GM19438 (cell line): ENCODE results near the gene DUOXA2.
"Not testable (repeated sequence)": the region's sequence is repeated elsewhere in the genome, so short reads cannot be mapped to it uniquely, and the experiment has no call there.

Experiments used
- ATAC-seq: cut with Tn5 transposase; IDR thresholded peaks from one replicate; pipeline ENCODE4 v1.9.1; 2021; ENCODE audit warnings: low read depth; ENCODE audit not compliant: unreplicated experiment

Gene DUOXA2

DNA sequence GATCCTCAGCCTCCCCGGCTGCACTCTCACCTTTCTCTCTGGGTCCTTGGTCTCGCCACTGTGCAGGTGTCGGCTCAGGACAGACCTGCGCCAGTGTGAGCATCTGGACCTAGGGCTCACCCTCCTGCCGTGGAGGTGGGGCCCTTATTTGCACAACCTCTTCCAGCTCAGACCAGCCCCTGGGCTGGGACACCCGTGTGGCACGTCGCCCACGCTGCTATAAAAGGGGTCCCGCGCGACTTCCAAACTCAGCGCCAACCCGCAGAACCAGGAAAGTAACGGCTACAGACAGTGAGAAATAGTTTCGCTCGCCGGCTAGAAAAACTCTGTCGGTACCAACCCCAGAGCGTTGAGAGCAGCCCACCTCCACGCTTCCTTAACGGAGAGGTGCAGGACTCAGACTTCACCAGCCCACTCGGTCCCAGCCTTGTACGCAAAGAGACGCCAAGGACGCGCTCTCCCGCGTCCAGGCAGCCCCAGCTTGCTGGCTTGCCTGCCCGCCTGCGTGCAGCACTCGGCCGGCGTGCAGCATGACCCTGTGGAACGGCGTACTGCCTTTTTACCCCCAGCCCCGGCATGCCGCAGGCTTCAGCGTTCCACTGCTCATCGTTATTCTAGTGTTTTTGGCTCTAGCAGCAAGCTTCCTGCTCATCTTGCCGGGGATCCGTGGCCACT is at the start of gene DUOXA2, which contains the start of gene DUOX2:
Gene DUOXA2, plus strand, starts transcription at position 251 of the 675 bp plus-strand sequence. Its CDS starts 280 bp downstream, at position 531.
Gene DUOX2, minus strand, starts transcription at position 97 of the 675 bp plus-strand sequence. CDS start 761 bp downstream, outside the sequence.
- ATAC-seq, result no peak

DNA sequence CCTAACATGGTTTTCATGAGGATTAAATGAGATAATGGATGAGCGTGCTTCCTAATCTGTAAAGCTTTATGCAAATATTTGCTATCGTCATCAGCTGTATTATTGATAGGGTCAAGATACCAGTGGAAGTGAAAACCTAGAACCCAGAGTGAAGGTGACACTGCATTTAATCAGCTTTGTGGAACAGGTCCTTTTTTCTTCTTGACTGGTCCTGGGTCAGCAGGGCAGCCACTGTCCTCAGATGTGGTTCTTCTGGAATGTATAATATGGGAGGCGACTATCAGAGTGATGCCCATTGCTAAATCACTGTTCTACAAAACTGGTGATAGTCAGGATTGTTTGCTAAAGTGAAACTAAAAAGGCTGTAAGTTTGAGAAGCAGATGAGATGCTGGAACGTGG is 49.7 kb upstream of the DUOXA2 start:
- no peak for ATAC-seq

DNA sequence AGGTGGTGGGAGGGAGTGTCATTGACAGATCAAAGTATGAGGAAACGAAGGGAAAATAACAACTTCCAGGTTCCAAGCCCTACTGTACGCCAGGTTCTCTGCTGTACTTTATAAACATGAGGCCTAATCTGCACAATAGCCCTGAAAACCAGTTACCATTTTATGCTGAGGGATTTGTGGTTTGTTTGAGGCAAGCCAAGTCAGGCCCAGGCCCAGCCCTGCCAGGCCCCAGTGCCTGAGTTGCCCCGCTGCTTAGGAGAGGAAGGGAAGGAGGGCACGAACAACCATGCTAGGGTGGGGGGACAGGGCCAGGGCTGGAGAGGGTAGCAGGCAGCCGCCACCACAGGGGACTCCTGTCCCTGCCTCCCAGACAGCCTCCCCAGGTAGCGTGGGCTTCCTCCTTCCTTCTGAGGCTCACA is 44.2 kb upstream of the DUOXA2 start:
- not testable (repeated sequence) for ATAC-seq

DNA sequence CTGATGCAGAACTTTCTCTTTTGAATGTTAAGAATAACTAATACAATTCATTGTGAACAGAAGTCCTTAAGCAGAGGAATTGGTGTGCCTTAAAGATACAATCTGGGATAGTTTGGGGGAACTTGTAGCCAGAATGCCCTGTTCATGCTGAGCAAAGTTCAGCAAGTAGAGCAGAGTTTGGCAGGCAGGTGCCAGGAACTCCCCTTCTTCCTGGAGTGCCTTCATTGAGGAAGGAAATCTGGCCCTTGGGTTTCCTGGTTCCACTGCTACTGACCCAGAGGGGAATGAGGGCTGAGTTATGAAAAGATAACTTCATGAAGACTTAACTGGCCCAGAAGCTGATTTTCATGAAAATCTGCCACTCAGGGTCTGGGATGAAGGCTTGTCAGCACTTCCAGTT is 40.5 kb upstream of the DUOXA2 start:
- not testable (repeated sequence) for ATAC-seq

DNA sequence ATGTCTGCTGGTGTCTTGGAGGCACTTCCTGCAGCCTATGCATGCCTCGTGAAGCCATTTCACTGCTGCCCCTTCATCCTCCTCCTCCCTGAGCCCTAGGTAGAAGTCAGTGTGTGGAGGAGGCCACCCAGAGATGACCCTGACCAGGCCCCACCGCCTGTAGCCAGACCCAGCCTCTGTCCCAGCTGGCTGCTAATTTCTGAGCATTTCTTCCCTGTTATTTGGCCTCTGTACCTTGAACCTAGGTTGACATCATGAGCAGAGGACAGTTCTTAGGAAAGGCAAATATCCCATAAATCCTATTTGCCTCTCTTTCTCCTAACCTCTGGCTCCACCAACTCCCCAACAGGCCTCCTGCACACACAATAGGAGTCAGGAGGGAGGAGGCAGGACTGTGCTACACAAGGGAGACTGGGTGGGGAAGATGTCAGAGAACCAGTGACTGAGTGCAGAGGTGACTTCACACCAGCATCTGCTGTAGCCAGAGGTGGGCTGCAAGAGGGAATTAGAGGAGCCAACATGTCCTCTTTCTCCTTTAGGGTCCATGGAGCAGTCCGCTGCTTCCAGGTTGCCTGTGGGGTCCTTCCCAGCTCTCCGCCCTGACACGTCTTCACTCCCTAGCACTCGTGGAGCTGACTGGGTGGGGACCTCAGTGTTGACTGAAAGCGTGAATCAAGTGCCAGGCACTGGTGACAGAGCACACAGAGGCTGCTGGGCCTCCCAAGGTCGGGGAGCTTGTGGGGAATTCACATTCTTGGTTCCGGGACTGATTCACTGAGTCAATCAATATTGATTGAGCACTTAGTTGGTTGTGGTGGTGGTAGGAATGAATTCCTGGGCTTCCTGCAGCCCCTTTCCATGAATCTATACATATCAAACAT is 38.4 kb upstream of the DUOXA2 start:
- ATAC-seq, result not testable (repeated sequence)

DNA sequence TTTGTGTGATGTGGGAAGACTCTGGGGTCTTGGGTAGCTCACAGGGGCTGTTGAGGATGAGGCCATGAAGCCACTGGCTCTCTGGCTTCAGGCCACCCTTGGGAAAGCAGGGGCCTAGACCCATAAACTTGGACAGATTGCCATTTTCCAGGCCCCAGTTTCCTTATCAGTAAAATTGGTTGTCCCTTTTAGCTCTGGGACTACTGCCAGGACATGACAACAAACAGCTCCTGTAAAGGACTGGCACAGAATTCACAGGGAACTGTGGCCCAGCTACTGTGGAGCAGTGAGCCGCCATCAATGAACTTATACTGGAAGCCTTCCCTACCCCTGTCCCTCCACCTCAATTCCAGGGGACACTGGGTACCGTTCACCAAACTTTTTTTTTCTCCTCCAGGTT is 36.7 kb upstream of the DUOXA2 start:
- not testable (repeated sequence) for ATAC-seq

DNA sequence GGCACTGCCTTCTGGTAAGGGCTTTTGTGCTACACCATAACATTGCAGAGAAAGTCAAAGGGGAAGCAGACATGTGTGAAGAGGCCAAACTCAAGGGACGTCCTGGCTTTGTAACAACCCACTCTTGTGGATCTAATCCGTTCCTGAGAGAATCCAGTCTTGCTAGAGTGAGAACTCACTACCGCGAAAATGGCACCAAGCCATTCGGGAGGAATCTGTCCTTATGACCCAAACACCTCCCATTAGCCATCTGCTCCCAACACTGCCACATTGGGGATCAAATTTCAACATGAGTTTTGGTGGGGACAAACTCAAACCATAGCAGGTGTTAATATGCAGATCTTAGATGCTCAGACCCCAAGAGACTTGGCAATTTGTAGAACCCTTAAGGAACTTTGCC is 34.9 kb upstream of the DUOXA2 start:
- ATAC-seq, result not testable (repeated sequence)

DNA sequence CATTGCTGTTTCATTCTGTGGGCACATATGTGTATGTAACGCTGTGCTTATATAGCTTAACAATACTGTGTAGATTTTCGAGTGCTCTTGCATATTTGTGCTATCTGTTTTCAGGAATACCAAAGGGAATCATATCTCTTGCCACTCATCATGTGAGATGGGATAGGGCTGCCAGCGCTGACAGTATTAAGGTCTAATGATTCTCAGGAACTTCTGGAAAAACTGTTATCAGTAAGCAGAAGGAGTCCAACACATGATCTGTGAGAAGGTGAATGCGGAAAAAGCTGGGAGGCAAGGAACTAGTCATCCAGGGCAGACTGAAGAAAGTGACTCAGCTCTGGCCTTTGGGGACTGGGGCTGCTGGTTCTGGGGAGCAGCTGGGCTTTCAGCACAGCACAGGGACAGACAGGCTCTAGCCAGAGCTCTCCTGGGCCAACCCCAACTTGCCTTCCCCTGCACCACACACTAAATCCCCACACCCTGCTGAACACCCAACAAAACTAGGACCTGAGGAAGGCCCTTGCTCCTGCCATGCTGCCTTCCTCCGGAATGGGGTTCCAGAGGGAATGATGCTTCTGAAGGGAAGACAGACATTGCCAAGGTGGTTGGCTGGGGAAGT is 34.4 kb upstream of the DUOXA2 start:
- not testable (repeated sequence) for ATAC-seq

DNA sequence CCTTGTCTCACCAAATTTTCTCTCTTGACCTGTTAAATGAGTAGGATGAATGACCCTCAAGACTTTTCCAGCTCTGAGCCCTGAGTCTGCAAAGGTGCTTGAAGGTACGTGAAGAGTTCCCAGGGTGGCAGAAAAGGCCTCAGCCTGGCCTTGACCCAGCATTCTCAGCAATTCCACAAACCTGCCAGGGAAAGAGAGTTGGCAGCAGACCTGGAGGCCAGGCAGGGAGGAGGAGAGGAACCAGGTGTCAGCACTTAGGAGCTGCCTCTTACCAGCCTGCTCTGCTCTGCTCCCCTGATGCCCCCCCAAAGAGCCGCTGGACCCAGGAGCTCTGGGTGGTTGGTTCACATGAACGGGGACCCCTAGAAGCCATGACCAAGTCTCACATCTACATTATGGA is 33.5 kb upstream of the DUOXA2 start:
- ATAC-seq, result not testable (repeated sequence)

DNA sequence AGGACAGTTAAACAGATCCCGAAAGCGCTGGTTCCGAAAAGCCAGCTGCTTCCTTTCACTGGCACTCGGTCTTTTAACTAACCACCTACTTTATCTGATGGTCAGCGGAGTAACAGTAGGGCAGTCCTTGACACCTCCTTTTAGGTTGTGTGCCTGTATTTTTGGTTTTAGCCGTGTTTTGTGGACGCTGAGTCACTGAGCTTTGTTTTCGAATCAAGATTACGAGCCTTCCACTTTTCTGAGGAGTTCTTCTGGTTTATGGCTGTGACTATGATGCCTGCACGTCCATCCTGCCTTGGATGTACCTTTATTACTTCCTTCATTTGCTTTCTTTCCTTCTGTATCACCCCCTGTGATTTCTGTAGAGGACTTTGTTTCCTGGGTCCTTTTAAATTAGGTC is 31.7 kb upstream of the DUOXA2 start:
- not testable (repeated sequence) for ATAC-seq

DNA sequence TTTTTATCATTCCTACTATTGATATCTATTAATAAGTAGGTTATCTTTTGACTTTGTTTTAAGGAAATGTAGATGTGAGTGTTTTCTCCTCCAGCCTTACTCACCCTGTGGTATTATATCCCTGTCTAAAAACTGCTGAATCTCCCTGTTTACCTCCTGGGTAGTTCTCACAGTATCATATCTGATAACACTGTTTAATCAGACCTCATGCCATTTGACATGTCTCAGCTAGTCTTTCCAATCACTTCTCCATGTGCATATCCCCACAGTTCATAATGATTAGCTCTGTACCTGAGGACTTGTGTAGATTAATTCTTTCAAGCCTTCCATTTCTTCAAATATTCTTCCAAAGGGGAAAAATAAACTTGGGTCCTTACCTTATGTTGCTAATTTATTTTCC is 30.9 kb upstream of the DUOXA2 start:
- no peak for ATAC-seq

DNA sequence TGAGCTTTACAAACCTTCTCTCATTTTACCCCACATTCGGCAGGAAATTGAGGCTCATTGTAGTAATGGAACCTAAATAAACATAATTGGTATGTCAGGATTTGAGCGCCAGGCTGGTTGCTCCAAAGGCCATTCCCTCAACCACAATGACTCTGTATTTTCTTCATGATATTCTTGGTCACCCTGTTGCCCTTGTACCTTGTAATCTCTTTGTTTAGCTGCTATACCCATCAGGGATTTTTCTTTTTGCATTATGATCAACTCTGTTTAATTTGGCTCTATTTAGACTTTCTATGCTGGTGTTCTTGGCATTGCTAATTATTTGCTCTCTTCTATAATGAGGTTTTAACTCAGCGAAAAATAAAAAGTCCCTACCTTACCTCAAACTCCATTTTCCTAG is 30.0 kb upstream of the DUOXA2 start:
- no peak for ATAC-seq

DNA sequence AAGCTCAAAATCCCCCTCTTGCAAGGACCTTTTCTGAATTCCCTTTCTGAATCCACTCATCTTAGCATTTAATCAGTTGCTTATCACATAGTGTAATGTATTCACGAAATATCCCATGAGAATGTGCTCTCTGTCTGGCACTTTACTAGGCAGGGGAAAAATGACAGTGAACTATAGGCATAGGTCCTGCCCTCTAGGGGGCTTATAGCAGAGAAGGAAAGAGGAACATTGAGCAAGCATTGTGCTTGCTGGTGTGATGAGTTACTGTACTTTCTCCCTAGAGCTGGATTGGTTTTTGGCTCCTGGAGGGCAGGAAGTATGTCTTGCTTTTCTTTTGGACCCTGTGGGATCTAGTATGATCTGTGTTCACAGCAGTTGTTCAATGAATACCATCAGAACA is 26.6 kb upstream of the DUOXA2 start:
- ATAC-seq, result no peak

DNA sequence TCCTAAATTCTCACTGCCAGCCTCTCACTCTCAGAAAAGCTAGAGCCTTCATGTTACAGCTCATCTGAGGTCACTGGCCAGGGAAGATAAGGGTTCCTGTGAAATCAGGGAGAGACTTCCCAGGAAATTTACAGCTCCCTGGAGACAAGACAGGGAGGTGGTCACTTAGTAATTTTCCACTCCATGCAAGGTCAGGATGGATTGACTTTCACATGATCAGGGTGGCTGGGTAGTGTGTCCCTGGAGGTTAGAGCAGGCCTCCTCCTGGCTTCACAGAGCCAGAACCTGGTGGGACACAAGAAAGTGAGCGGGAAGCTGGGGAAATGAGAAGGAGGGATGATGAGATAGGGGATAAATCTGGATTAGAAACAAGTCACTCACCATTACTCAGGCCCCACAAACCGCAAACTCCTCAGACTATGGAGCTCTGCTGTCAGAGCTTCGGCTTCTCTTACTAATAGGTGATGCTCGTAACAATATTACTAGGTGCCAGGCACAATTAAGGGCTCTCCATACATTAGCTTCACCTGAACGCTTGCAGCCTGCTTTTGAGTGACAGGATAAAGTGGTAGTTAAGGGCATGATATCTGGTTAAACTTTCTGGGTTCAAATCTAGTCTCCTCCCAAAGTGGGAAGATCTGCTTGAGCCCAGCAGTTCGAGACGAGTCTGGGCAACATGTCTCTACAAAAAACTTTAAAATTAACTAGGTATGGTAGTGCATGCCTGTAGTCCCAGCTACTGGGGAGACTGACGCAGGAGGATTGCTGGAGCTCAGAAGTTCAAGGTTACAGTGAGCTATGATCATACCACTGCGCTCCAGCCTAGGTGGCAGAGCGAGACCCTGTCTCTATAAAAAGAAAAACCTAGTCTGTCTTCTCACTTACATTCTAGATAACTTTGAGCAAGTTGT is 25.1 kb upstream of the DUOXA2 start:
- no peak for ATAC-seq

DNA sequence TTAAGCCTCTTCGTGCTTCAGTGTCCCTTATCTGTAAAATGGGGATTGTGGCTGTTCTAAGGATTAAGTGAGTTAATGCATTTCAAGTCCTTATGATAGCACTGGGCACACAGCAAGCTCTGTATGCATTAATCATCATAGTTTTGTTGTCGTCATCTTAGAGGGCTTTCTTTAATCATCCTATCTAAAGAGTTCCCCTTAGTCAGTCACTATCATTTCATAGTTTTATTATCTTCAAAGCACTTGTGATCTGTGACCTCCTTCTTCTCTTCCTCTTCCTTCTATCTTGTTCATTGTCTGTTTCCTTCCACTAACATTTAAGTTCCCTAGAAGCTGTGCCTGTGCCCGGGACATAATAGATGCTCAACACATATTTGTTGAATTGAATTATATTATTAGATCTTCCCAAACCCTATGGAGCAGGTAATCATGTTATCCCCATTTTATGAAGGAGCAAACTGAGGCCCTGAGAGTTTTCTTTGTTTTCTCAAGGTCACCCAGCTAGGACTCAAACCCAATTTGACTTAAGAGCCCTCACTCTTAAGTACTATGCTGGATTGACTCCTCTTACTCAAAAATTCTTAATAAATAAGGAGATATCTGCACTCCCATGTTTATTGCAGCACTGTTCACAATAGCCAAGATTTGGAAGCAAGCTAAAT is 24.3 kb upstream of the DUOXA2 start:
- ATAC-seq, result no peak

DNA sequence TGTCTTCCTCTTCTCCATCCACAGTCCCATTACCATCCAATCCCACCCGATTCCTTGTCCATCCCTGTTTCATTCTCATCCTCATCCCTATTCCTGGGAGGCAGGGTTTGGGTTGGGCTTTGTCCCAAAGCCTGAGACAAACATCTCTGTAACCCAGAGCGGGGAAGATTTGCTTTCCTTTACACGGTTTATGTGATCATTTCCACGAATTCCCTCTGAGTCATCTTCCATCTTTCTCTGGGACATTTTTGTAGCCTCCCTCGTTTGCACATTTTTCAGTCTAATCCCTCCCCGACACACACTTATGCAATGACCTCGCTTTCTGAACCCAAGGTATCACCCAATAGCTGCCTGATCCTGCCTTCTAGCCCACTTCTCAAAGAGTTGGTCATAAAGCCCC is 23.0 kb upstream of the DUOXA2 start:
- ATAC-seq, result no peak

DNA sequence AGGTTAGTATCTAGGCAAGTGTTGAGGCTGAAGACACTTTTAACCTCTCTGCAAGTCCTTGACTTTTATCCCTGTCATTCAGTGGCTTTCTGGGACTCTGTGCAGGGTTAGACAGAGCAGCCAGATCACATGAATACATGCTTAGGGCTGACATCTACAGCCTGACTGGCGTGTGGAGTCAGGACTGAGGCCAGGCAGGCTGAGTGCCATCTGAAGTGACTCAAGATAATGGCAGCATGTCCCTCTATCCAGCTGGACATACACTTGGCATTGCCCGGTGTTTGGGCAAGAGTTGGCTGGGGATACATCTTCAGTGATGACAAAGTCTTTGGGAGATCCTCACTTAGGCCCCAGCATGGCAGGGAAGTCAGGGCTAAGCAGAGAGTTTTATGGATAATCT is 22.6 kb upstream of the DUOXA2 start:
- no peak for ATAC-seq

DNA sequence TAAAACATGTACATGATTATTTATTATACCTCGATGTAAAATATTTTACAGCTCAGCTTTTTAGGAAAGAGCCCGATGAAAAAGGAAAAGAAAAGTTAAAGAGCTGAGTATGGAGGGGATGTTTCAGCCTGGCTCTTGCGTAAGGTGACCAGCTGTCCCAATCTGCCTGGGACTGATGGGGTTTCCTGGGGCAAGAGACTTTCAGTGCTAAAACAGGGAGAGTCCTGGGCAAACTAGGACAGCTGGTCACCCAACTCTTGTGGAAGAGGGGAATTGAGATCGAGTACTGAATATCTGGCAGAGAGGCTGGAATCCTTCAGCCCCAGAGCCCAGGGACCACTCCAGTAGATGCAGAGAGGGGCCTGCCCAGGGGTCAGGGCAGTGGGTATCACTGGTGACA is 21.1 kb upstream of the DUOXA2 start:
- ATAC-seq, result no peak

DNA sequence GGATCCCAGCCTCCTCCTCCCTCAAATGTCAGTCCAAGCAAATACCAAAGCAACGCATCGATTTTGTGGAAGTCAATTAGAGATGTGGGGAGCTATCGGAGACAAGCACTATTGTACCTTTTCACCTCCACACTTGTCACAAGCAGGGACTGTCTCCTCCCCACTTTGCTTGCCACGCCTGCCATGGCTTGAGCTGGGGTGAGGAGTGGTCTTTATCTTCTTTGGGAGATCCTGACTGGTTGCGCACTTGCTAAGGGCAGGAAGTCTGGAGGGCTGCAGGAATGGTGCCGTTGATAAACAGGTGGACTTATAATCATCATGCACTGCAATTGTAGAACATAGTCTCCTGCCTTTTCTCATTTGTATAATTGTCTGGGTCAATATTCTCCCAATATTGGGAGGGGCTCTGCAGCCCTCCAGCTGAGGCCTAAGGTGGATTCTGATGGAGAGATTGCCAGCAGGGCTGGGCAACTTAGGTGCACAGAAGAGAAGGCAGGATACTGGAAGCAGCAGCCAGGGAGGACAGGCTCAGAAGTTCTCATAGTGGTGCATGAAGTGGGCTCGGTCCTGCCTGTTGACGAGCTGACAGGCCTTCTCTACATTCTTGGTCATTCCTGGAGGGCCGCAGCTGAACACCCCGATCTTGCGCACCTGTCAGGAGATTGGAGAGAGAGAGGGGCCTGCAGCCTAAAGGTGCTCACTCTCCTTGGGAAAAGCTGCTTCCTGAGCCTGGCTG is 20.3 kb upstream of the DUOXA2 start:
- ATAC-seq, result no peak
